Hematopoietic multipotent progenitor cell treated with erythropoietin and hydrocortisone succinate and interleukin-3 and kit ligand, for 17 days (in vitro differentiated cells): ENCODE measurements around the gene CCDC33.

Experiments
- DNase-seq: peaks from one replicate; pipeline ENCODE4 v3.0.0-alpha.2; 2015; ENCODE audit warnings: low spot score

CCDC33 gene

GRCh38 chr15:74235962-74236361, at the start of gene CCDC33:
Gene CCDC33 (plus strand): TSS chr15:74236326. CDS start chr15:74236720, 394 bp downstream.
- DNase-seq: no peak

DNA sequence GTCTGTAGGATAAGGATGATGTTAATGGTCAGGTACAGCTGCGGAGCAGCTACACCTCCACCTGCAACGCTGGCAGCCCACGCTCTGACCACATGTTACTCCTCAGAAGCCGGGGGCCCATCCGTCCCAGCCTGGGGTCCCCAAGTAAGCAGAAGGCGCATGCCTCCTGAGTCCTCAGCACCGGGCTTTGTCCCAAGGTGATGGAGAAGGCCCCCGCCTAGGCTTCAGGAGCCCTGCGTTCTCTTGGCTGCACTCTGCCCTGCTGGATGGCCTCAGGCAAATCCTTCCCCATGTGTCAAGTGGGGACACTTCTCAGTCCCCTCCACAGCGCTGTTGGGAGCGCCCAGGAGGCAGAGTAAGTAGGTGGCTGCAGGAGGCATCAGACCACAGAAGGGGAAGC, 47.9 kb upstream of the CCDC33 start:
- no peak for DNase-seq

GRCh38 chr15:74191798-74192197, 44.3 kb upstream of the CCDC33 start:
- DNase-seq: no peak

GRCh38 chr15:74192751-74193150, 43.4 kb upstream of the CCDC33 start:
- no peak for DNase-seq

DNA sequence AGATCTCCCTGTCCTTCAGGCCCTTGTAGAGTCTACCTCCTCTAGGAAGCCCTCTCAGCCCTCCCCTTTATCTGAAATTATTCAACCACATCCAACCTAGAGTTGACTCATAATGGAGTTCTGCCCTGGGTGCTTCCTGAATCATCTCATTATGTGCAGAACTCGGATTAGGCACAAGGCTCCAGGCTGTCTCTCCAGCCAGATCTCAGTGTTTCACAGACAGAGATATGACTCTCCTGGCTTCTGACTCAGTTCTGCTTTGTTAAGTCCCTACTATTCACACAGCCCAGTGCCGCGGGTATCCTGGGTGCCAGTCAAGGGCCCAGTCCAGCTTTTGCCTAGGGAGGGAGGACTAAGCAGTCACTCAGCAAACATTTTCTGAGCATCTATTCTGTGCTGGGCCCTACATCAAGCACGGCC, 42.8 kb upstream of the CCDC33 start:
- DNase-seq: no peak

DNA sequence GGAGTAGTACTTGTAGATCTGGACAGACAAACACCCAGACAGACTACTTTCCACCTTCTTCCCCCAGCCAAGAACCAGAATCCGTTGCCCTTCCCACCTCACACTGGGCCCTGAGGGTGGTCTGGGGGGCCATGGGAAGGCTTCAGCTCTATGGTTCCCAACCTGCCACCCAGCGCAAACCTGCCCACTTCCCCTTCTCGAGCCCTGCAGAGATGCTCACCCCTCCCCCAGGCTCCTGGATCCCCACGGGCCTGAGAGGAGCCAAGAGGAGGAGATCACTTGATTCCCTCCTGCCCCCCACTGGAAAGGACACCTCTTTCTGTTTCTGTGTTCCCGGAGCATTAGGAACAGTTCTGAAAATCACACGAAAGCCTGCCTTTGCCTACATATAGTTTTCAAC, 42.2 kb upstream of the CCDC33 start:
- DNase-seq: no peak

DNA sequence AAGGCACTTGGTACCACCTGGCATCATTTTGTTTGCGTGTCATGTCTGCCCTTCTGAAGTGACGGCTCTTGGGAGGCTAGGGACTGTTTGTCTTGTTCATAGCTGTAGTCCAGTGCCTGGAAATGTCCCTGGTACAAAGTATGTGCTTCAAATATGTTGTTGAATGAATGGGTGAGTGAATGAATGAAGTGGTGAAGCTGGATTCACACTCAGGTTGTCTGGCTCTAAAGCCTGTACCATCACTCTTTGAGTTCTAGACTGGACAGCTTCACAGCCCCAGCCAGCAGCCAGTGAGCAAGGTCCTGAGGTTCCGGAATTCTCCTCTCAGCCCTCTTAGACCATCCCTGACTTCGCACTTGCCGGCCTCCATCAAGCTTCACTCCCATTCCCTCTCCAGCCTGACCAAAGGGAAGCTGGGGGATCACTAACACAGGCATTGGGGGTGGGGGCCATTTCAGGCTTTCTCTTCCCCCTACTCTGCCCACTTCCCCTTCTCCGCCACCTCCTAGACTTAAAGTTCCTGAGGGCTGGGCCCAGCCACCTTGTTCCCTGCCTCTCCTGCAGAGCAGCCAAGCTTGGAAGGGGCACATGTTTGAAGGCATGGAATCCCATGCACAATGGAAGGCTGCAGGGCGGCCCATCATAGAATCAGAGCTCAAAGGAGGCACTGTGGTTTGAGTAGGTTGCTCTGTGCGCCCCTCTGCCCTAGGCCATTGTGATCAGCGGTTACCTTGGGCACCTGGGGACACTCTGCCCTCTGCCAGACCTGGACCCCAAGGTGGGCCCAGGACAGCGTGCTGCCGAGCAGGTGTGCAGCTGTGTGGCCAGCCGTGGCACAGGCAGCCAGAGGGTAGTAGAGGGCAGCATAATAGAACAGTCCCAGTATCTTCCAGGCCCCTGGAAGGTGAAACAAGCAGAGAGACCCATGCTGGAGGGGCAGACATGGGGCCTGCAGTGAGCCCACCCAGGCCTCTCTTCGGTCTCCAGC, 41.3 kb upstream of the CCDC33 start:
- no peak for DNase-seq

GRCh38 chr15:74196175-74196574, 40.0 kb upstream of the CCDC33 start:
- no peak for DNase-seq

DNA sequence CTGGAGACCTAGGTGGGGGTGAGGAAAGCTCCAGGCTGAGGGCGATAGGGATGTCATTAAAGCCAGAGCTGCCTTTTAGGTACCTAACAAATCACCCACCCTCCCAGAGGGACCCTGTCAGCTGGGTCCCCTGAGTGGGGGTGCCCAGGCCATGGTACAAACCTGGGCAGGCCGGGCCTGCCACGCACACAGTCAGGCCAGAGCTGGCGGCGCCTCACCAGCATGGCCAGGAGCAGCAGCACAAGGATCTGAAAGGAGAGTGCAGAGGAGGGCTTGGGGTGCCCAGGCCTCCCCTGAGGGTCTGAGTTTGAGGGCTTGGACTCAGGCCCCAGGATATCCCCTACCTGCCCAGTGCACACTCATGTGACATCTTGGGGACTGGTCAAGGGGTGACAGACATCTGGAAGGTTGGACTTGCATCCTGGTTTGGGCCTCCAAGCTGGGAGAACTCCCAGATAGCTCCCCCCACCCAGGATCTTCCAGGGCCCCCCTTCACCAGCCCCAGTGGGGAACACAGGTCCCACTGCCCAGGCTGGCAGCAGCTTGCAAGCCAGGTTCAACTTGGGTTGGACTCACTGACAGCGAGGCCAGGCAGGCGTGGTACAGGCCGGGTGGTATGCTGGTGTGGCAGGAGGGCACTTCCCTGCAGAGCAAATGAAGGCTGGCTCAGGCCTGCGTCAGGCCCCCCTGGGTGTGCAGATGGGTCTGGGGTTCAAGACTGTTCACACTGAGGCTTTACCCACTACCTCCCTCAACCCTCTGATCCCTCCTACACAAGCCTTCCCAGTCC, 38.8 kb upstream of the CCDC33 start:
- DNase-seq: no peak

GRCh38 chr15:74199297-74199652, 36.9 kb upstream of the CCDC33 start:
- no peak for DNase-seq

- no peak for DNase-seq
Measured at GRCh38 chr15:74200412-74200815, 35.7 kb upstream of the CCDC33 start.

GRCh38 chr15:74200871-74201419, 35.2 kb upstream of the CCDC33 start:
- no peak for DNase-seq

- DNase-seq: no peak
Measured at GRCh38 chr15:74201710-74202420, 34.3 kb upstream of the CCDC33 start.

DNA sequence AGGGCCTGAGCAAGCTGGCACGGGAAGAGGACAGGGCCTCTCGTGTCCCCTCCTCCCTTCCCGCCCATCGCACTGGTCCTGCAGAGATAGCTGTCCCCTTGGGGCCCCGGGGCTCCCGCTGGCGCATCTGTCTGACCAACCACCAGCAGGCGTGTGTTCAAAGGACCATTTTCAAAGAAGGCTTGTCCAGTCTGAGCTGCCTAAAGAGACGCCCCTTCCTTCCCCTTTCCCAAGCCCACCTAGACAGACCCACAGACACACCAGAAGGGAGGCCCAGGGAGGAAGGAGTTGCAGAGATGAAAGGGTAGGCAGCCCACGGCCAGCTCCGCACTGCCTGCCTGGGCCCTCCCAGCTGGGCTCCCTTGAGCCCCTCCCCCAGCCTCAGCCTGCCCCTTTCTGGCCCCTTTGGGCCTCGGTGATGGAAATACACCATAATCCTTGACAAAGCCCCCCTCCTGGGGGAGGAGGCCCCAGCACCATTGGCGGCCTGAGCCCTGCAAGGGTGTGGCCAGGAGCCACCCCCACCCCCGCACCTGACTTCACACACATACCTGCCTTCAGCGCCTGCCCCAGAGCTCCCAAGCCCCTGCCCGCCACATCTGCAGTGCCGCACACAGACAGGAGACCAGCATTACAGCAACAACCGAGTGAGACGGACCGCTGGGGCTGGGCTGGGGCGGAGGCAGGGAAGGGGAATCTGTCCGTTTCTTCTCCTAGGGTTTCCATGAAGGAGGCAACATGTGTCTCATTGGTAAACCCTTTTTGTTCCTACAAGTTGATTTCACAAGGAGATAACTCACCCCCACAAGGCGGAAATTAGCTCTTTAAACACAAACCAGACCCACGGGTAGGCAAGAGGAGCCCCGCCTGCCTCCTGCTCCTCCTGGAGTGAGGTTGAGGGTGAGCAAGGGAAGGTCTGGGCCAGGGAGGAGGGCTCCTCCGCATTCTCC, 33.4 kb upstream of the CCDC33 start, which contains the start of gene STRA6:
STRA6 (minus strand) TSS at position 336 of the 950 bp plus-strand sequence. CDS start 520 bp downstream, outside the sequence.
- DNase-seq: no peak

GRCh38 chr15:74203914-74204431, 32.2 kb upstream of the CCDC33 start:
- DNase-seq: no peak

- no peak for DNase-seq
Measured at GRCh38 chr15:74205582-74205947, 30.6 kb upstream of the CCDC33 start.

GRCh38 chr15:74206801-74207281, 29.3 kb upstream of the CCDC33 start:
- DNase-seq: no peak

- no peak for DNase-seq
Measured at GRCh38 chr15:74207652-74208440, 28.3 kb upstream of the CCDC33 start.

- no peak for DNase-seq
Measured at GRCh38 chr15:74208496-74208895, 27.6 kb upstream of the CCDC33 start.
